ENCODE measurements around the gene SPDYE4.

Gene SPDYE4

GRCh38 chr17:8736796-8737195, 21.6 kb downstream of the SPDYE4 start:
- no peak for DNase-seq

- DNase-seq, result no peak
Measured at GRCh38 chr17:8736362-8736761, 22.0 kb downstream of the SPDYE4 start.

GRCh38 chr17:8735336-8735939, 22.9 kb downstream of the SPDYE4 start:
- no peak for DNase-seq

GRCh38 chr17:8734876-8735275, 23.5 kb downstream of the SPDYE4 start:
- no peak for DNase-seq

GRCh38 chr17:8732406-8733085, 25.8 kb downstream of the SPDYE4 start:
- DNase-seq, result no peak

- no peak for DNase-seq
Measured at GRCh38 chr17:8729860-8730259, 28.5 kb downstream of the SPDYE4 start.

GRCh38 chr17:8729421-8729820, 28.9 kb downstream of the SPDYE4 start:
- no peak for DNase-seq

- DNase-seq, result no peak
Measured at GRCh38 chr17:8728971-8729370, 29.4 kb downstream of the SPDYE4 start.

GRCh38 chr17:8728251-8728938, 30.0 kb downstream of the SPDYE4 start:
- DNase-seq, result no peak

GRCh38 chr17:8726941-8727555, 31.3 kb downstream of the SPDYE4 start:
- DNase-seq, result no peak

- no peak for DNase-seq
Measured at GRCh38 chr17:8725881-8726876, 32.2 kb downstream of the SPDYE4 start.

- no peak for DNase-seq
Measured at GRCh38 chr17:8724451-8724850, 33.9 kb downstream of the SPDYE4 start.

- DNase-seq, result no peak
Measured at GRCh38 chr17:8720596-8720995, 37.8 kb downstream of the SPDYE4 start.

- DNase-seq, result no peak
Measured at GRCh38 chr17:8719291-8720246, 38.8 kb downstream of the SPDYE4 start.

GRCh38 chr17:8718001-8718563, 40.3 kb downstream of the SPDYE4 start:
- no peak for DNase-seq

GRCh38 chr17:8713878-8714277, 44.5 kb downstream of the SPDYE4 start:
- no peak for DNase-seq

GRCh38 chr17:8713315-8713714, 45.0 kb downstream of the SPDYE4 start:
- DNase-seq, result no peak

- DNase-seq, result no peak
Measured at GRCh38 chr17:8712698-8713097, 45.6 kb downstream of the SPDYE4 start.

GRCh38 chr17:8711291-8711690, 47.1 kb downstream of the SPDYE4 start:
- no peak for DNase-seq

GRCh38 chr17:8710813-8711212, 47.5 kb downstream of the SPDYE4 start:
- DNase-seq, result no peak

GRCh38 chr17:8709006-8709405, 49.3 kb downstream of the SPDYE4 start:
- DNase-seq, result no peak
